Activated T-cell treated with anti-CD3 and anti-CD28 coated beads, Interleukin-2, amount 50 U/mL, for 72 hours (primary cell): ENCODE measurements around the gene GTF3C2. TPM values are rescaled to one million over a fixed set of nuclear protein-coding genes. Genes with fewer than 3 reads are reported as not detected.
A peak's percentile ranks its signal among the peaks of the same experiment; 100 is the strongest.
"Not testable (repeated sequence)": the region's sequence is repeated elsewhere in the genome, so short reads cannot be mapped to it uniquely, and the experiment has no call there.

ENCODE experiments used
- ATAC-seq, 2 donors: fragments of 150-1000 bp; cut with Tn5 transposase; replicated peaks in 1 of 2; 2 replicates each; pipeline ENCODE4 v1.10.0; 2021; ENCODE audit warnings: moderate library complexity in 2 of 2, mild to moderate bottlenecking in 1 of 2
- DNase-seq, 2 donors: peaks; one replicate each; pipeline ENCODE4 v3.0.0; 2021 to 2022; ENCODE audit warnings: mixed read lengths in 1 of 2
- H3K27ac Mint-ChIP-seq: one replicate; pipeline ENCODE4 v1.8.0; 2022; ENCODE audit warnings: mild to moderate bottlenecking, moderate library complexity, mixed read lengths
- H3K27me3 Mint-ChIP-seq: one replicate; pipeline ENCODE4 v1.8.0; 2022; ENCODE audit warnings: low read depth, mixed read lengths
- H3K36me3 Mint-ChIP-seq, 2 donors: one replicate each; pipeline ENCODE4 v1.8.0; 2022; ENCODE audit warnings: mixed read lengths in 2 of 2, mild to moderate bottlenecking in 1 of 2; ENCODE audit not compliant: insufficient read depth in 2 of 2
- H3K4me1 Mint-ChIP-seq: one replicate; pipeline ENCODE4 v1.8.0; 2022; ENCODE audit warnings: low read depth, mixed read lengths
- H3K4me3 Mint-ChIP-seq, 2 donors: one replicate each; pipeline ENCODE4 v1.8.0; 2022; ENCODE audit warnings: mild to moderate bottlenecking in 2 of 2, mixed read lengths in 2 of 2, moderate library complexity in 2 of 2
- H3K9me3 Mint-ChIP-seq, 2 donors: one replicate each; pipeline ENCODE4 v1.8.0; 2022; ENCODE audit warnings: mixed read lengths in 2 of 2
- total RNA-seq, 2 donors: library from RNA; stranded (reverse); gene quantifications; one replicate each; pipeline ENCODE4 v1.2.3, GENCODE V29; 2022

The GTF3C2 gene
- total RNA-seq, 2 donors from 2014 or later = 56.6 to 58.7 TPM

DNA sequence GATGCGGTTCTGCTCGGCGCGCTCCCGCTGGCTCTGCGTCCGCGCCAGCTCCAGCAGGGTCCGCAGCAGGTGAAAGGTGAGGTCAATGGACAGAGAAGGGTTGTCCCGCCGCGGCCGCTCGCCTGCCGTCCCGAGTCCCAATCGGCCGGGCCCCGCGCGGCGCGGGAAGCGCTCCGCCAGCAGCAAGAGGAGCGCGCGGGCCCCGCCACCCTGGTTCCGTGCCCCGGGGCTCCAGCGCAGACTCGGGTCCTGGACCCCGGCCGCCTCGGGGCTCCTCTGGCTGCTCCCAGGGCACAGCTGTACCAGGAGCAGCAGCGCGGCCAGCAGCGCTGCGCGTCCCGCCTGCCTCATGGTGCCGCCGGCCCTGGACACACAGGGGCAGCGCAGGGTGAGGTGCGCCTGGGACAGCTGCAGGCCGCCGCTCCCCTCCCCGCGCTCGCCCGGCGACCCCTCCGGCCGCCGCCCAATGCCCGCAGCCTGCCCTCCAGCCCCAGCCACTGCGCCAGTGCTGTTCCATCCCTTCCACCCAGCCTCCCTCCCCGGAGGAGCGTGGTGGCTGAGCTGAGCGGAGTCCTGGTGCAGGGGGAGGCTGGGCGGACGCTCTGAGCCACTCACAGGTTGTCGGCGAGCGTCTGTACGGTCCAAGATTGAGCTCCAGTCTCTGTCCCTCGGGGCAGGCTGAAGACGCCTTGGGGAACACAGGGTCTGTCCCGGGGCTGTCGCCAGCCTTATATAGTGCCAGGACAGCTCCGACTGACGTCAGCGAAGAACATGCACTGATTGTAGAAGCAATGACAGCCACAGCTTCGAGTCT is 48.8 kb downstream of the GTF3C2 start:
- Mint-ChIP-seq H3K9me3 (no peaks in the 10 kb centered on the region), H3K4me1 (peaks cover 4% of the 10 kb centered on the region), H3K27ac (no peak overlapping the region), H3K4me3 (peak overlapping the region; percentile 52 to 60), H3K27me3 (peaks cover 21% of the 10 kb centered on the region), H3K36me3 (peaks cover 3 to 7% of the 10 kb centered on the region in 2 donors)
- ATAC-seq = no peak
- no peak for DNase-seq

DNA sequence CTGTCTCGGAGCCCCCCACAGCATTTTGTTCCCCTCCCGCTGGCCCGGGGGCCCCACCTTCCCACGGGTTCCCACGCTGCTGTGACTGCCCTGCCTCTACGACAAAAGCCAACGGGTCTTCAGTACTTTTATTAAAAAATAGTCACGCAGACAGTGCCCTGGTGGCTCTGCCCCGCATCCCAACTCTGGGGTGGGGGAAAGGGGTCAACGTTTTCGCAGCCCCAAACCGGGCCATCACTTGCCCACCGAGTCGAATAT is 49.3 kb downstream of the GTF3C2 start:
- H3K27me3 Mint-ChIP-seq = peaks cover 21% of the 10 kb centered on the region
- DNase-seq = no peak
- H3K36me3 Mint-ChIP-seq = peaks cover 3 to 7% of the 10 kb centered on the region in 2 donors
- no peaks in the 10 kb centered on the region for H3K9me3 Mint-ChIP-seq
- H3K4me1 Mint-ChIP-seq = peaks cover 6% of the 10 kb centered on the region
- no peak overlapping the region for H3K27ac Mint-ChIP-seq
- no peak for ATAC-seq
- H3K4me3 Mint-ChIP-seq = peak overlapping the region; percentile 52 to 60

DNA sequence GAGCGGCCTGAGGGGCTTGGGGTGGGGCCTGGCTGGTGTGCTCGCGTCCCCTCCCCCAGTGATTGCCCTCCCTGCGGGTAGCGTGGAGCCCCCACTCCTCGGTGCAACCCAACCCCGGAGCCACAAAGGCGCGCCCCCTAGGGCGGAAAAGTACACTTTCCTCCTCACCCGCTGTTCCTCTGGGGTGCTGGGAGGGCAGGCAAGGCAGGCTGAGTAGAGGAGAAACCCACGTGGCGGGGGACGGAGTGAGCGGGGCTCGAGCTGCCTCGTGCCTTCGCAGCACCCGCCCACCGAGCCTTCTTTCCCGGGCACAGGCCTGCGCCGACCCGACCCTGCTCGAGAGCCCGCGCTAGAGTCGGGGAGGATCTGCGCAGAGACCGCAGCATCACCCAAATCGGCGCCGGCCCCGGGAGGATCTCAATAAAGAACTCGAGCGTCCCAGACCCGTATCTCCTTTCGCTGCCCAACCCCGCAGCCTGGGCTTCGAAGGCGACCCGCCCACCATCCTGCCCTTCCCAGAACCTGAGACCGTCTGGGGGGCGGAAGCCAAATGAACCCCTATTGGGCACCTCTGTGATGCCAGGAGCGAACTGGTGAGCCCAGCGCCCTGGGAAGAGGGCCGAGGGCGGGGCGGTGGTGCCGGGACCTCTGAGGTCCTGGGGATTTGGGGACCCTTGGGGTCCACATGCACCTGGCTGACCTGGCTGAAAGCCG is 49.8 kb downstream of the GTF3C2 start:
- H3K27ac Mint-ChIP-seq = no peak overlapping the region
- DNase-seq (peak; percentile 35), ATAC-seq (peak; percentile 52 to 54)
- no peaks in the 10 kb centered on the region for H3K9me3 Mint-ChIP-seq
- H3K4me3 Mint-ChIP-seq = peak overlapping the region; percentile 52 to 61
- H3K4me1 Mint-ChIP-seq = peaks cover 6% of the 10 kb centered on the region
- peaks cover 3 to 7% of the 10 kb centered on the region in 2 donors for H3K36me3 Mint-ChIP-seq
- H3K27me3 Mint-ChIP-seq = peaks cover 21% of the 10 kb centered on the region

DNA sequence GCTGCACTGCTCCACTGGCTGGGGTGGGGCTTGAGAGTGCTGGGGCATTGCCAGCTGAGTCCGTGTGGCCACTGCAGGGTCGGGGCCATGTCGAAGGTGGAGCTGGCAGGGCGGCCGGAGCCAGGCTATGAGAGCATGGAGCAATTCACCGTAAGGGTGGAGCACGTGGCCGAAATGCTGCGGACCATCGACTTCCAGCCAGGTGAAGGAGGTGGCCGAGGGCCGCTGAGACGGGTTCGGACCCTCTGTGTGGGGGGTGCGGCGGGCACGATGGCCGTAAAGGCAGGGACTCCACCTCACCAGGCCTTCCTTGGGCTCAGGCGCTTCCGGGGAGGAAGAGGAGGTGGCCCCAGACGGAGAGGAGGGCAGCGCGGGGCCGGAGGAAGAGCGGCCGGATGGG is 50.4 kb downstream of the GTF3C2 start:
- H3K4me1 Mint-ChIP-seq = peaks cover 6% of the 10 kb centered on the region
- H3K9me3 Mint-ChIP-seq = no peaks in the 10 kb centered on the region
- H3K36me3 Mint-ChIP-seq = peaks cover 3 to 7% of the 10 kb centered on the region in 2 donors
- ATAC-seq (peak in 1 of 2 donors; percentile 21), DNase-seq (no peak)
- H3K4me3 Mint-ChIP-seq = peak overlapping the region; percentile 43 to 61
- H3K27me3 Mint-ChIP-seq = peaks cover 21% of the 10 kb centered on the region
- H3K27ac Mint-ChIP-seq = no peak overlapping the region

DNA sequence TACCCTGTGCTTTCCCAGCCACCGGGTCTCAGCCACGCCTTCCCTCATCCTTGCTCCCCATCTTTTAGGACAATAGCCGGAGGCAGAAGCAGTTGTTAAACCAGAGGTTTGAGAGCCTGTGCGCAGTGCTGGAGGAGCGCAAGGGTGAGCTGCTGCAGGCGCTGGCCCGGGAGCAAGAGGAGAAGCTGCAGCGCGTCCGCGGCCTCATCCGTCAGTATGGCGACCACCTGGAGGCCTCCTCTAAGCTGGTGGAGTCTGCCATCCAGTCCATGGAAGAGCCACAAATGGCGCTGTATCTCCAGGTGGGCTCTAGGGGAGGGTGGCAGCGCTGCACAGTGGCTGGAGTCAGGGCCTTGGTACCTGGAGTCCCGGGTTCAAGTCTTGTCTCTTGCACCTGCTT is 51.0 kb downstream of the GTF3C2 start:
- Mint-ChIP-seq H3K36me3 (peaks cover 3 to 7% of the 10 kb centered on the region in 2 donors), H3K4me1 (peaks cover 6% of the 10 kb centered on the region), H3K9me3 (no peaks in the 10 kb centered on the region), H3K4me3 (no peak overlapping the region), H3K27ac (no peak overlapping the region), H3K27me3 (peaks cover 21% of the 10 kb centered on the region)
- DNase-seq (no peak), ATAC-seq (no peak)

DNA sequence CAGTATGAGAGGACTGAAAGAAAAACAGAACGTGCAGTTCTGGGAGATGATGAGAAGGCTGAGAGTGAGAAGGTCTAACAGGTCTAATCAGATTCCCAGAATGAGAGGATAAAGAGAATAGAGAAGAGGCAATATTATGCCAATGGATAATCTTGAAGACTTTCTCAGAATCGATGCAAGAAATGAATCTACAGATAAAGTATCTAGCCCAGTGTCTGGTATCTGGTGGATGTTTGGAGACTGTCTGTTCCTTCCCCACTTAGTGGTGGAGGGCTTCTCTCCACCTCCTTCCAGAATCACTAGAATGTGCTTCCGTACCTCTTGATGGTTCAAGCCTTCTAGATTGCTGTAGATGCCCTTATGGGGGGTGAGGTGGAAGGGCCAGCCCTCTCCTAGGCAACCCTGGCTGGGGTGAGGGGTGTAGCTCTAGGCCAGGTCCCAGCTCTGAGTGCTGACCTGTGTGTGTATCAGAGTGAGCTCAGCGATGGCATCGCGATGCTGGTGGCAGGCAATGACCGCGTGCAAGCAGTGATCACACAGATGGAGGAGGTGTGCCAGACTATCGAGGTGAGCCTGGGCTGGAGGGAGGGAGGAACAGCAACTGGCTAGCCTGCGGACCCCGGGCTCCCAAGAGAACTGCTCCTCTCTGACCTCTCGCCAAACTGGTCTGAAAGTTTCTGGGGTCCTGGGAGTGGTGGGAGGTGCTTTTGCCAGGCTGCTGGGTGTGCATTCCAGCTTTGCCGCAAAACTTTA is 51.9 kb downstream of the GTF3C2 start:
- no peak for ATAC-seq
- Mint-ChIP-seq H3K36me3 (peaks cover under 1 to 4% of the 10 kb centered on the region in 2 donors), H3K4me1 (peaks cover 6% of the 10 kb centered on the region)

DNA sequence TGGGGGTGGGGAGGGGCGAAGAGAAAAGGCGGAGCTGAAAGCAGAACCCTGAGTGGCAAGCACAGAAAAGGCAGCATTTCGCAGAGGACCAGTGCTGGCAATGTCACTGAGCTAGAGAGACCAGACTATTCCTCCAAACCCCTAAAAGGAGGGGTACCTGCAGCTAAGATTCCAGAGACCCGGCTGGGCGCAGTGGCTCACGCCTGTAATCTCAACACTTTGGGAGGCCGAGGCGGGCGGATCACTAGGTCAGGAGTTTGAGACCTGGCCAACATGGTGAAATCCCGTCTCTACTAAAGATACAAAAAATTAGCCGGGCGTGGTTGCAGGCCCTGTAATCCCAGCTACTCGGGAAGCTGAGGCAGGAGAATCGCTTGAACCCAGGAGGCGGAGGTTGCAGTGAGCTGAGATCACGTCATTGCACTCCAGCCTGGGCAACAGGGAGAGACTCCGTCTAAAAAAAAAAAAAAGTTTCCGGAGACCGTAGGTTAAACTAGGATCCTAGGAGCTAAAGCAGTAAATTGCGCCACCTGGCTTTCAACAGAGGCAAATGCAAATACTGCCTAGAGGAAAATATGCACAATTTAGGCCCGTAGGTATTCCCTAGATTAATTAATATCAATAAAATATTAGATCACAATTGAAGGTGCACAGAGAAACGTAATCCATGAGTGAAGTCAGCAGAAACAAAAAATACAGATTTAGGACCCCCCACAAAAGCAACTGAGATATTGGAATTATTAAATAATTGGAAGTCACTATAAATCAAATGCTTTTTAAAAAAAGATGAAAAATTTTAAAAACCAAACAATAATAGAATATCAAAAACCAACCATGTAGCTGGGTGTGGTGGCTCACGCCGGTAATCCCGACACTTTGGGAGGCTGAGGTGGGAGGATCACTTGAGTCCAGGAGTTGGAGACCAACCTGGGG is 53.2 kb downstream of the GTF3C2 start:
- Mint-ChIP-seq H3K9me3 (no peaks in the 10 kb centered on the region), H3K36me3 (no peaks in the 10 kb centered on the region), H3K4me1 (peaks cover 6% of the 10 kb centered on the region), H3K27ac (peak overlapping the region; percentile 60), H3K4me3 (peak overlapping the region; percentile 66 to 68), H3K27me3 (peaks cover 21% of the 10 kb centered on the region)
- ATAC-seq (peak; percentile 58 to 72), DNase-seq (peak; percentile 47 to 60)

More for the DNA sequence above, 51.9 kb downstream of the GTF3C2 start:
- no peaks in the 10 kb centered on the region for H3K9me3 Mint-ChIP-seq
- peaks cover 21% of the 10 kb centered on the region for H3K27me3 Mint-ChIP-seq
- no peak for DNase-seq
- H3K27ac Mint-ChIP-seq = no peak overlapping the region
- no peak overlapping the region for H3K4me3 Mint-ChIP-seq

DNA sequence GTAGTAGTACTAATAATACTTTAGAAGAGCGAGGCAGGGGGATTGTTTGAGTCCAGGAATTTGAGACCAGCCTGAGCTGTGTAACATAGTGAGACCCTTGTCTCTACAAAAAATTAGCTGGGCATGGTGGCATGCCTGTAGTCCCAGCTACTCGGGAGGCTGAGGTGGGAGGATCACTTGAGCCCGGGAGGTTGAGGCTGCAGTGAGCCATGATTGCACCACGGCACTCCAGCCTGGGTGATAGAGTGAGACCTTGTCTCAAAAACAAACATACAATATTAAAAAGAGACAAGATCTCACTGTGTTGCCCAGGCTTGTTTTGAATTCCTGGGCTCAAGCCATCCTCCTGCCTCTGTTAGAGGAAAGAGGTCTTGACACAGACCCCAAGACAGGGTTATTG is 56.0 kb downstream of the GTF3C2 start:
- H3K9me3 Mint-ChIP-seq, H3K4me1 Mint-ChIP-seq, DNase-seq, H3K4me3 Mint-ChIP-seq, H3K27ac Mint-ChIP-seq, H3K36me3 Mint-ChIP-seq, ATAC-seq: not testable (repeated sequence)
- peaks cover 16% of the 10 kb centered on the region for H3K27me3 Mint-ChIP-seq

DNA sequence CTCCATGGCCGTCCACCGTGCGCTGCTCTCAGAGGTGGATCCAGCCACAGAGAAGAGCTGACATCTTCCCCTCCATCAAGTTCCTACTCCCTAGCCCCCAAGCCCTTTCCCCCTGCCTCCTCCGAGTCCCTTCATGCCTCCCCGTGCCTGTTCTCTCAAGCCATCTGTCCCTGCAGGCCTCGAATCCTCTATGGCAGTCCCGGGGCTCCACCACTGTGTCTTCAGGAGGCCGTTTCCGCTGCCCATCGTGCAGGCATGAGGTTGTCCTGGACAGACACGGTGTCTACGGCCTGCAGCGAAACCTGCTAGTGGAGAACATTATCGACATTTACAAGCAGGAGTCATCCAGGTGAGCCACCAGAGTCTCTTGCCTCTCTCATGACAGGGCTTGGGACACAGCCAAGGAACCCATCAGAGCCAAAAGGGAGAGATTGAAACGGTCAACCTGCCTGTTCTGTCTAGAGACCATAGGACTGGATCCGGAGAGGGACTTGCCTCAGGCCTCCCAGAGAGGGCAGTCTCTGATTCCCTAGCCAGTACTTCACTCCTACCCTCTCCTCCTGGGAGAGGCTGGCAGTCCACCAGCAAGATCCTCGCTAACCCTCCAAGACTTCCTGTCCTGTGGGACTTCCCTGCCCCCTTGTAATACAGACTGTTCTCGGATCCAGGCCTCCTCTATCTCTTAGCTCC is 58.0 kb downstream of the GTF3C2 start:
- no peak overlapping the region for H3K4me3 Mint-ChIP-seq
- H3K9me3 Mint-ChIP-seq = no peaks in the 10 kb centered on the region

DNA sequence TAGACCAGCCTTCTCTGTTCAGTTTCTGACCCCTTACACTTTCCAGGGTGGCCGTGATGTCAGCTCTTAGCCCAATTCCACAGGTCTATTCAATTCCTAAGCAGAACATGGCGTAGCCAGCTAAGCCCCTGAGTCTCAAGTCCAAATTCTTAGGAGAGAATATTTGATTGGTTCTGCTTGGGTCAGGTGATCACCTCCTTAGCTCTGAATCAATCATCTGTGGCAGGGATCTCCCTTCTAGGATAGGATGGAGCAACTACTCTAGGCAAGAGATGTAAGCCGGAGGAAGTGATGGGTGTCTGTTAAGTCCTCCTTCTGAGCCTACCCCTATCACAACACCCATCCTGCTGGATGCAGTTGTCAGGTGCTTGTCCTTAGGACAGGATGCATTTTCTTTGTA is 59.4 kb downstream of the GTF3C2 start:
- Mint-ChIP-seq H3K27ac (no peak overlapping the region), H3K9me3 (no peaks in the 10 kb centered on the region), H3K4me1 (no peaks in the 10 kb centered on the region), H3K4me3 (no peak overlapping the region), H3K27me3 (peaks cover 8% of the 10 kb centered on the region), H3K36me3 (no peaks in the 10 kb centered on the region)
- DNase-seq = no peak
- no peak for ATAC-seq

More for the DNA sequence above, 58.0 kb downstream of the GTF3C2 start:
- Mint-ChIP-seq H3K27ac (no peak overlapping the region), H3K4me1 (peaks cover 6% of the 10 kb centered on the region), H3K36me3 (no peaks in the 10 kb centered on the region), H3K27me3 (no peaks in the 10 kb centered on the region)
- ATAC-seq (no peak), DNase-seq (no peak)

DNA sequence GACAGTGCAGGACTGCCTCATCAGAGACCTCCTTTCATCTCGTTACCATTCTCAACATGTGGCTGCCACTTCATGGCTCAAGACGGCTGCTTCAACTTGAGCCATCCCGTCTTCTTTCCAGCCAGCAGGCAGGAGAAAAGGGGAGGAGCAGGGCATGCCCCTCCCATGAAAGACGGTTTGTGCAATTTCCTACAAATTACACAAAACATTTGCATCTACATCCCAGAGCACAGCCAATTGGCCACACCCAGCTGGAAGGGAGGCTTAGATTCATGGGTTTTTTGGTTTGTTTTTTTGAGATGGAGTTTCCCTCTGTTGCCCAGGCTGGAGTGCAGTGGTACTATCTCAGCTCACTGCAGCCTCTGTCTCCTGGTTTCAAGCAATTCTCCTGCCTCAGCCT is 60.1 kb downstream of the GTF3C2 start:
- Mint-ChIP-seq H3K27me3 (peaks cover 15% of the 10 kb centered on the region), H3K4me3 (no peak overlapping the region), H3K4me1 (no peaks in the 10 kb centered on the region), H3K36me3 (no peaks in the 10 kb centered on the region), H3K9me3 (no peaks in the 10 kb centered on the region), H3K27ac (no peak overlapping the region)
- DNase-seq (no peak), ATAC-seq (no peak)

DNA sequence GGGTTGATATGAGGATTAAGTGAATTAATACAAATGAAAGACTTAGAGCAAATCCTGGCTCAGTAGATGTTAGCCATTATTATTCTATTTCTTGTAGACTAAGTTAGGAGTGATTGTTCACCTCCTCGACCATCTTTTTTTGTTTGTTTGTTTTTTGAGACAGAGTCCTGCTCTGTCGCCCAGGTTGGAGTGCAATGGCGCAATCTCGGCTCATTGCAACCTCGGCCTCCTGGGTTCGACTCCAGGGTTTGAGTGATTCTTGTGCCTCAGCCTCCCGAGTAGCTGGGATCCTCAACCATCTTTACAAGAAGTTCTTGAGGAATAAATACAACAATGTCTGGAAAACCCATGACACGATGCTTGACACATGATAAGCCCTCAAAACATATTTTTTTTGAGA is 61.6 kb downstream of the GTF3C2 start:
- H3K9me3 Mint-ChIP-seq = no peaks in the 10 kb centered on the region
- no peak overlapping the region for H3K27ac Mint-ChIP-seq
- ATAC-seq (no peak), DNase-seq (no peak)
- H3K36me3 Mint-ChIP-seq = no peaks in the 10 kb centered on the region
- no peak overlapping the region for H3K4me3 Mint-ChIP-seq
- no peaks in the 10 kb centered on the region for H3K4me1 Mint-ChIP-seq
- H3K27me3 Mint-ChIP-seq = peaks cover 15% of the 10 kb centered on the region
